CD4-positive, alpha-beta T cell treated with Interleukin-2 at 100 ng/mL for 4 hours (primary cell): ENCODE results near the gene LDB1.

Experiments used
- DNase-seq: peaks from one replicate; pipeline ENCODE4 v3.0.0-alpha.2; 2020; ENCODE audit warnings: low spot score

The LDB1 gene

GRCh38 chr10:102112210-102112817, 7.9 kb downstream of the LDB1 start:
- no peak for DNase-seq

GRCh38 chr10:102111276-102111675, 8.9 kb downstream of the LDB1 start:
- no peak for DNase-seq

- no peak for DNase-seq
Observed at GRCh38 chr10:102109166-102110116, 10.7 kb downstream of the LDB1 start.

GRCh38 chr10:102106998-102107397, 13.2 kb downstream of the LDB1 start:
- DNase-seq: no peak

- no peak for DNase-seq
Observed at GRCh38 chr10:102102421-102102820, 17.7 kb downstream of the LDB1 start.

- no peak for DNase-seq
Observed at GRCh38 chr10:102101152-102101551, 19.0 kb downstream of the LDB1 start.

GRCh38 chr10:102096449-102096848, 23.7 kb downstream of the LDB1 start:
- no peak for DNase-seq

GRCh38 chr10:102090772-102091171, 29.4 kb downstream of the LDB1 start:
- DNase-seq: no peak

GRCh38 chr10:102086196-102086595, 34.0 kb downstream of the LDB1 start:
- no peak for DNase-seq

GRCh38 chr10:102085336-102085735, 34.8 kb downstream of the LDB1 start:
- no peak for DNase-seq

- DNase-seq: no peak
Observed at GRCh38 chr10:102083541-102083940, 36.6 kb downstream of the LDB1 start.

- peak; percentile 86 for DNase-seq
Observed at GRCh38 chr10:102072673-102073527, 47.3 kb downstream of the LDB1 start.

GRCh38 chr10:102069071-102069470, 51.1 kb downstream of the LDB1 start:
- no peak for DNase-seq

- DNase-seq: no peak
Observed at GRCh38 chr10:102068216-102068615, 52.0 kb downstream of the LDB1 start.

- no peak for DNase-seq
Observed at GRCh38 chr10:102067091-102067916, 52.9 kb downstream of the LDB1 start.

- DNase-seq: no peak
Observed at GRCh38 chr10:102066399-102067088, 53.6 kb downstream of the LDB1 start.

GRCh38 chr10:102065561-102066398, 54.4 kb downstream of the LDB1 start:
- no peak for DNase-seq

- DNase-seq: peak; percentile 89
Observed at GRCh38 chr10:102064868-102065560, 55.2 kb downstream of the LDB1 start, which contains the start of gene HPS6. HPS6 (plus strand) TSS chr10:102065349; CDS start chr10:102065475, 126 bp downstream.

- no peak for DNase-seq
Observed at GRCh38 chr10:102064503-102064867, 55.7 kb downstream of the LDB1 start.
